HepG2 (cell line): ENCODE measurements around the gene TPM2.

Experiments
- ARNT ChIP-seq: fragments of 450-650 bp; IDR thresholded peaks from 2 replicates; pipeline ENCODE4 v1.6.1; 2017
- CEBPB ChIP-seq: IDR thresholded peaks from 2 replicates; pipeline ENCODE4 v1.6.1; 2011; ENCODE audit warnings: low read depth, low read length, improper control_type of control experiment, borderline replicate concordance
- CHD2 ChIP-seq: IDR thresholded peaks from 2 replicates; pipeline ENCODE4 v1.6.1; 2011; ENCODE audit warnings: low read depth, low read length, improper control_type of control experiment
- EP300 ChIP-seq, 3 experiments: sonication (generic) in 1 of 3; formaldehyde crosslinking in 1 of 3; IDR thresholded peaks; 2 replicates each; pipeline versions ENCODE4 v1.5.1 to v1.6.1; 2011 to 2020; ENCODE audit warnings: low read depth in 2 of 3, low read length in 2 of 3, borderline replicate concordance in 1 of 3, improper control_type of control experiment in 1 of 3, mild to moderate bottlenecking in 1 of 3, missing genetic modification reagents in 1 of 3, moderate library complexity in 1 of 3
- ESRRA ChIP-seq: sonication (generic); formaldehyde crosslinking; IDR thresholded peaks from 2 replicates; pipeline ENCODE4 v1.5.1; 2020; ENCODE audit warnings: mild to moderate bottlenecking, low read depth, missing genetic modification reagents
- ZFP36 ChIP-seq: fragments of 150-350 bp; IDR thresholded peaks from 2 replicates; pipeline ENCODE4 v1.6.1; 2018; ENCODE audit warnings: borderline replicate concordance, low read length, low read depth; ENCODE audit not compliant: partially characterized antibody
- ZNF326 ChIP-seq: sonication (generic); formaldehyde crosslinking; IDR thresholded peaks from 2 replicates; pipeline ENCODE4 v1.4.0; 2020; ENCODE audit warnings: missing genetic modification reagents, borderline replicate concordance
- ZNF816 ChIP-seq: sonication (generic); formaldehyde crosslinking; IDR thresholded peaks from 2 replicates; pipeline ENCODE4 v1.8.0; 2022; ENCODE audit warnings: missing genetic modification reagents, mild to moderate bottlenecking, borderline replicate concordance
- TF ChIP-seq, protein P1 (sequence below): sonication (generic); IDR thresholded peaks from 2 replicates; pipeline ENCODE4 v1.6.1; 2016; ENCODE audit warnings: low read depth, borderline replicate concordance
- TF ChIP-seq, protein P2 (sequence below): sonication (generic); formaldehyde crosslinking; IDR thresholded peaks from 2 replicates; pipeline ENCODE4 v1.4.0; 2020; ENCODE audit warnings: missing genetic modification reagents, mild to moderate bottlenecking, borderline replicate concordance

DNA sequence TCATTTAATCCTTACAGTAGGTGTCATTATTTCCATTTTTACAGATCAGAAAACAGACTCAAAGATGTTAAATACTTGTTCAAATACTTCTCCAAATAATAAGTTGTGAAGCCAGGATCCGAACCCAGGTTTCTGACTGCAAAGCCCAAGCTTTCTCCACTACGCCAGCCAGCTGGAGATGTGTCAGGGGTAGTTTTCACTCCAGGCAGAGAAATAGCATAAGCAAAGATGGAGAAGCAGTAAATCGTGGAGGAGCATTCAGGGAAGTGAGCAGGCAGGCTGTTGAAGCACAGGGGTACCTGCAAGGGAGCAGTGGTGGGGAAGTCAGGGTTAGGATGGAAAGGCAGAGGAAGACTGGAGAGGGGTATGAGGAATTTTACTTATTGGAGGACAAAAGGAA is 39.4 kb upstream of the TPM2 start:
- no peak for TF ChIP-seq ESRRA
- no peak for TF ChIP-seq EP300 (IDR thresholded peaks at IDR 0.05; ENCODE audit: low read depth in 2 of 2, low read length in 2 of 2)
- TF ChIP-seq EP300 (CRISPR knock-in tag; IDR thresholded peaks at IDR 0.05; ENCODE audit: borderline replicate concordance) = no peak
- no peak for TF ChIP-seq ARNT
- TF ChIP-seq CEBPB = no peak
- TF ChIP-seq, protein P1, sequence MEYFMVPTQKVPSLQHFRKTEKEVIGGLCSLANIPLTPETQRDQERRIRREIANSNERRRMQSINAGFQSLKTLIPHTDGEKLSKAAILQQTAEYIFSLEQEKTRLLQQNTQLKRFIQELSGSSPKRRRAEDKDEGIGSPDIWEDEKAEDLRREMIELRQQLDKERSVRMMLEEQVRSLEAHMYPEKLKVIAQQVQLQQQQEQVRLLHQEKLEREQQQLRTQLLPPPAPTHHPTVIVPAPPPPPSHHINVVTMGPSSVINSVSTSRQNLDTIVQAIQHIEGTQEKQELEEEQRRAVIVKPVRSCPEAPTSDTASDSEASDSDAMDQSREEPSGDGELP = no peak
- no peak for TF ChIP-seq ZNF816 (CRISPR knock-in tag)
- TF ChIP-seq ZFP36 = no peak
- no peak for TF ChIP-seq ZNF326 (CRISPR knock-in tag)
- TF ChIP-seq CHD2 = no peak
- TF ChIP-seq, protein P2, sequence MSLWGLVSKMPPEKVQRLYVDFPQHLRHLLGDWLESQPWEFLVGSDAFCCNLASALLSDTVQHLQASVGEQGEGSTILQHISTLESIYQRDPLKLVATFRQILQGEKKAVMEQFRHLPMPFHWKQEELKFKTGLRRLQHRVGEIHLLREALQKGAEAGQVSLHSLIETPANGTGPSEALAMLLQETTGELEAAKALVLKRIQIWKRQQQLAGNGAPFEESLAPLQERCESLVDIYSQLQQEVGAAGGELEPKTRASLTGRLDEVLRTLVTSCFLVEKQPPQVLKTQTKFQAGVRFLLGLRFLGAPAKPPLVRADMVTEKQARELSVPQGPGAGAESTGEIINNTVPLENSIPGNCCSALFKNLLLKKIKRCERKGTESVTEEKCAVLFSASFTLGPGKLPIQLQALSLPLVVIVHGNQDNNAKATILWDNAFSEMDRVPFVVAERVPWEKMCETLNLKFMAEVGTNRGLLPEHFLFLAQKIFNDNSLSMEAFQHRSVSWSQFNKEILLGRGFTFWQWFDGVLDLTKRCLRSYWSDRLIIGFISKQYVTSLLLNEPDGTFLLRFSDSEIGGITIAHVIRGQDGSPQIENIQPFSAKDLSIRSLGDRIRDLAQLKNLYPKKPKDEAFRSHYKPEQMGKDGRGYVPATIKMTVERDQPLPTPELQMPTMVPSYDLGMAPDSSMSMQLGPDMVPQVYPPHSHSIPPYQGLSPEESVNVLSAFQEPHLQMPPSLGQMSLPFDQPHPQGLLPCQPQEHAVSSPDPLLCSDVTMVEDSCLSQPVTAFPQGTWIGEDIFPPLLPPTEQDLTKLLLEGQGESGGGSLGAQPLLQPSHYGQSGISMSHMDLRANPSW (CRISPR knock-in tag) = no peak
